H1 (cell line): ENCODE measurements around the gene PLA2G15. TPM values are rescaled to one million over a fixed set of nuclear protein-coding genes. Genes with fewer than 3 reads are reported as not detected.

Experiments used
- CTCF ChIA-PET: fragments of 300-600 bp; sonication (Branson Sonifier 250); formaldehyde crosslinking; loops from one replicate; lab custom pipeline; 2021; ENCODE audit not compliant: partially characterized antibody; lab: Charles Lee
- POLR2A ChIA-PET: fragments of 300-600 bp; sonication (Branson Sonifier 250); formaldehyde crosslinking; loops from one replicate; lab custom pipeline; 2021; ENCODE audit warnings: inconsistent platforms; ENCODE audit not compliant: partially characterized antibody; lab: Charles Lee
- DNase-seq, 2 experiments: peaks; one replicate each; pipeline versions ENCODE4 v3.0.0 to v3.0.0-alpha.2; 2010 to 2022; ENCODE audit warnings: low spot score in 2 of 2, low read depth in 1 of 2, mixed read lengths in 1 of 2
- FAIRE-seq: peaks from 2 replicates; lab custom pipeline; 2011; peaks lifted over from hg19 to GRCh38; lab: Jason Lieb, UNC
- H2AFZ ChIP-seq: 2 replicates; pipeline ENCODE4 v1.8.1; 2012; ENCODE audit warnings: low read length, inconsistent platforms
- H2AK5ac ChIP-seq: 2 replicates; pipeline ENCODE4 v1.6.1; 2013; ENCODE audit warnings: low read depth, low read length
- H2BK120ac ChIP-seq: replicated peaks from 2 replicates; pipeline ENCODE3; 2013; ENCODE audit warnings: low read depth, low read length, inconsistent platforms
- H2BK12ac ChIP-seq: 2 replicates; pipeline ENCODE4 v1.6.1; 2013; ENCODE audit warnings: low read depth, low read length
- H2BK15ac ChIP-seq: 2 replicates; pipeline ENCODE4 v1.6.1; 2013; ENCODE audit warnings: low read length
- H2BK20ac ChIP-seq: 2 replicates; pipeline ENCODE4 v1.6.1; 2013; ENCODE audit warnings: low read length
- H2BK5ac ChIP-seq: 2 replicates; pipeline ENCODE4 v1.6.1; 2013; ENCODE audit warnings: low read depth, low read length
- H3K14ac ChIP-seq: 2 replicates; pipeline ENCODE4 v1.6.1; 2013; ENCODE audit warnings: inconsistent platforms; ENCODE audit not compliant: insufficient read length
- H3K18ac ChIP-seq: 2 replicates; pipeline ENCODE4 v1.6.1; 2013; ENCODE audit warnings: low read length; ENCODE audit errors: extremely low read depth
- H3K23ac ChIP-seq: 2 replicates; pipeline ENCODE4 v1.6.1; 2013; ENCODE audit warnings: inconsistent platforms; ENCODE audit not compliant: insufficient read length
- H3K23me2 ChIP-seq: 2 replicates; pipeline ENCODE4 v1.6.1; 2013; ENCODE audit warnings: low read depth, low read length
- H3K27ac ChIP-seq: 2 replicates; pipeline ENCODE4 v1.6.1; 2011; ENCODE audit warnings: low read depth, low read length, inconsistent platforms
- H3K27me3 ChIP-seq, 4 experiments: replicated peaks in 1 of 4; 1 replicate in 1 of 4; 2 replicates in 3 of 4; pipeline versions ENCODE4 v1.6.1 to v1.8.1; 2011 to 2013; ENCODE audit warnings: low read length in 3 of 4, mild to moderate bottlenecking in 3 of 4, inconsistent platforms in 2 of 4, mixed read lengths in 2 of 4, moderate library complexity in 1 of 4; ENCODE audit not compliant: control insufficient read depth in 3 of 4, insufficient read depth in 3 of 4; ENCODE audit errors: extremely low read depth in 1 of 4
- H3K36me3 ChIP-seq, 4 experiments: 2 replicates each; pipeline versions ENCODE4 v1.6.1 to v1.8.1; 2011 to 2013; ENCODE audit warnings: mild to moderate bottlenecking in 4 of 4, low read length in 3 of 4, moderate library complexity in 2 of 4, control low read depth in 1 of 4, inconsistent platforms in 1 of 4; ENCODE audit not compliant: insufficient read depth in 4 of 4, control insufficient read depth in 2 of 4
- H3K4ac ChIP-seq: replicated peaks from 2 replicates; pipeline ENCODE3; 2013; ENCODE audit warnings: low read length, low read depth, mixed read lengths, inconsistent platforms; ENCODE audit not compliant: insufficient read length
- H3K4me1 ChIP-seq, 4 experiments: replicated peaks in 1 of 4; 1 replicate in 1 of 4; 2 replicates in 3 of 4; pipeline versions ENCODE4 v1.6.1 to v1.8.1; 2011 to 2013; ENCODE audit warnings: low read length in 3 of 4, inconsistent platforms in 2 of 4, mixed read lengths in 1 of 4; ENCODE audit not compliant: insufficient read depth in 4 of 4, control insufficient read depth in 3 of 4
- H3K4me2 ChIP-seq, 2 experiments: 2 replicates each; pipeline versions ENCODE4 v1.6.1 to v1.8.1; 2011 to 2013; ENCODE audit warnings: low read depth in 2 of 2, low read length in 2 of 2, control low read depth in 1 of 2, inconsistent platforms in 1 of 2, mild to moderate bottlenecking in 1 of 2; ENCODE audit not compliant: insufficient read depth in 1 of 2
- H3K4me3 ChIP-seq, 4 experiments: fragments of 200-600, 300-600 bp in 1 of 4; sonication (generic), shearing (Covaris generic), sonication (Bioruptor Twin) in 1 of 4; 2 replicates each; pipeline versions ENCODE4 v1.5.1 to v1.8.1; 2011 to 2016; ENCODE audit warnings: low read length in 4 of 4, low read depth in 3 of 4, control low read depth in 2 of 4, inconsistent platforms in 2 of 4, mild to moderate bottlenecking in 2 of 4, mixed read lengths in 1 of 4, moderate library complexity in 1 of 4; ENCODE audit not compliant: insufficient read depth in 2 of 4; ENCODE audit errors: extremely low read depth in 1 of 4
- H3K56ac ChIP-seq: replicated peaks from 2 replicates; pipeline ENCODE3; 2013; ENCODE audit warnings: low read depth, mild to moderate bottlenecking, mixed read lengths, low read length, inconsistent platforms; ENCODE audit not compliant: insufficient read length
- H3K79me1 ChIP-seq: 2 replicates; pipeline ENCODE4 v1.6.1; 2013; ENCODE audit warnings: low read depth, low read length, control low read depth
- H3K79me2 ChIP-seq, 2 experiments: 2 replicates each; pipeline versions ENCODE4 v1.6.1 to v1.8.1; 2012 to 2013; ENCODE audit warnings: low read length in 2 of 2, mild to moderate bottlenecking in 2 of 2, inconsistent platforms in 1 of 2; ENCODE audit not compliant: insufficient read depth in 2 of 2, control insufficient read depth in 1 of 2
- H3K9ac ChIP-seq, 4 experiments: replicated peaks in 1 of 4; 1 replicate in 1 of 4; 2 replicates in 3 of 4; pipeline versions ENCODE4 v1.6.1 to v1.8.1; 2011 to 2013; ENCODE audit warnings: low read depth in 3 of 4, low read length in 3 of 4, control low read depth in 2 of 4, mild to moderate bottlenecking in 2 of 4, moderate library complexity in 2 of 4, inconsistent platforms in 1 of 4; ENCODE audit errors: extremely low read depth in 1 of 4
- H3K9me3 ChIP-seq, 2 experiments: 2 replicates each; pipeline versions ENCODE4 v1.6.1 to v1.8.1; 2012 to 2013; ENCODE audit warnings: mild to moderate bottlenecking in 2 of 2, moderate library complexity in 2 of 2, control low read depth in 1 of 2, inconsistent platforms in 1 of 2, low read depth in 1 of 2, low read length in 1 of 2, mixed read lengths in 1 of 2; ENCODE audit not compliant: insufficient read depth in 2 of 2
- H4K20me1 ChIP-seq, 2 experiments: replicated peaks in 1 of 2; 2 replicates each; pipeline versions ENCODE3 to v1.8.1; 2011 to 2013; ENCODE audit warnings: inconsistent platforms in 2 of 2, low read length in 2 of 2, mild to moderate bottlenecking in 1 of 2; ENCODE audit not compliant: insufficient read depth in 2 of 2, control insufficient read depth in 1 of 2
- H4K5ac ChIP-seq: 2 replicates; pipeline ENCODE4 v1.6.1; 2013; ENCODE audit warnings: low read length, low read depth, mixed read lengths, inconsistent platforms; ENCODE audit not compliant: insufficient read length
- H4K8ac ChIP-seq: 2 replicates; pipeline ENCODE4 v1.8.0; 2013; ENCODE audit warnings: mild to moderate bottlenecking, moderate library complexity, low read length, inconsistent platforms; ENCODE audit not compliant: insufficient read depth; ENCODE audit errors: extremely low read depth
- H4K91ac ChIP-seq: replicated peaks from 2 replicates; pipeline ENCODE3; 2013; ENCODE audit warnings: low read length, mixed read lengths, inconsistent platforms; ENCODE audit not compliant: insufficient read length
- BACH1 ChIP-seq: IDR thresholded peaks from 2 replicates; pipeline ENCODE4 v1.6.1; 2012; ENCODE audit warnings: low read length, improper control_type of control experiment
- WGBS, 2 experiments: shearing (Covaris generic) in 1 of 2; methylation state at CpG; one replicate each; pipeline versions ENCODE4 v1.1.6 to v1.1.7; 2013 to 2015; ENCODE audit warnings: low lambda C conversion rate in 2 of 2, mixed read lengths in 2 of 2, inconsistent platforms in 1 of 2, low coverage in 1 of 2, missing lambda C conversion rate in 1 of 2; ENCODE audit not compliant: insufficient replicate concordance in 2 of 2, insufficient coverage in 1 of 2, insufficient read length in 1 of 2; ENCODE audit errors: extremely low coverage in 1 of 2, missing lambda C conversion rate in 1 of 2; 5-methylcytosine and 5-hydroxymethylcytosine counted together
- polyA plus RNA-seq, 7 experiments: library from polyadenylated mRNA; depleted of rRNA in 3 of 7; stranded (reverse) in 5 of 7; unstranded in 2 of 7; fragments of >200 nt in 5 of 7; fragments of 200-250 nt in 2 of 7; gene quantifications; 1 replicate in 5 of 7; 2 replicates in 1 of 7; 4 replicates in 1 of 7; pipeline versions ENCODE4 v1.2.1 to v1.2.3, GENCODE V29; 2011 to 2013; ENCODE audit warnings: missing spikeins in 2 of 7, mixed read lengths in 2 of 7
- total RNA-seq: library from RNA; stranded (reverse); fragmentation: NEBNext Ultra II Directional; extraction: Animal tissue kit (Norgen Biotek cat#: 25700); gene quantifications from 2 replicates; pipeline ENCODE4 v1.2.1, GENCODE V29; 2021

The PLA2G15 gene
- total and polyA plus RNA-seq, 2 of the 8 experiments (the other 6 are each of a cell fraction or from before 2014, with no cell fraction given), result 11.2 to 12.0 TPM

DNA sequence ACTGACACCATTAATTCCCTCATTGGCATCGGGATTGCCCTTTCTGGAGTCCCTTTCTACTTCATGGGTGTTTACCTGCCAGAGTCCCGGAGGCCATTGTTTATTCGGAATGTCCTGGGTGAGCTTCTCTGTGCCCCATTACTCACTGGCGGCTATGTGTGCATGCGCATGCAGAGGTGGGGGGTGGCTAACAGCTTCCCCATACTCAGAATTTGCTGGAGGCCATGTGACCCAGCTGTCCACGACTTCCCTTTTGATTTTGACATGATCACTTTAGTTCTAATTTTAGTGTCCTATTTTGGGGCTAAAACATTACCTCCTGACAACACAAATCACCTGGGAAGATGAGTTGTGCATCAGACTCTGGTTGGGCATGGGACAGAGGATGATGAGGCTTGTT, 51.5 kb downstream of the PLA2G15 start:
- Histone ChIP-seq H3K4me1 (no peaks in the 10 kb centered on the region), H3K23me2 (no peaks in the 10 kb centered on the region), H4K8ac (no peak overlapping the region), H4K91ac (no peak overlapping the region), H3K79me1 (no peaks in the 10 kb centered on the region), H3K18ac (no peak overlapping the region), H3K27me3 (no peaks in the 10 kb centered on the region), H3K36me3 (peaks cover 11 to 53% (median 36%) of the 10 kb centered on the region in 4 experiments), H2BK12ac (no peak overlapping the region), H4K20me1 (peaks cover 1 to 5% of the 10 kb centered on the region in 2 experiments), H3K27ac (no peak overlapping the region), H3K9ac (no peak overlapping the region), H2BK20ac (no peak overlapping the region), H3K23ac (no peak overlapping the region), H3K4me2 (no peak overlapping the region), H2BK5ac (no peak overlapping the region), H4K5ac (no peak overlapping the region), H3K56ac (no peak overlapping the region), H3K9me3 (no peaks in the 10 kb centered on the region), H2AFZ (no peak overlapping the region), H3K14ac (no peak overlapping the region), H2BK120ac (no peak overlapping the region), H3K79me2 (no peaks in the 10 kb centered on the region), H3K4ac (no peak overlapping the region), H2AK5ac (no peak overlapping the region), H2BK15ac (no peak overlapping the region), H3K4me3 (no peak overlapping the region)
- DNase-seq, result no peak
- TF ChIP-seq BACH1, result no peak
- ChIA-PET CTCF (interaction anchor here (0.6 to 20.4 kb wide), 7 partner anchors 8 to 72 kb away, joined by 3 to 233 read pairs (median 3); partner anchors contain the start of gene SLC7A6), POLR2A (interaction anchor here (0.8 to 1.8 kb wide), 6 partner anchors 9 to 68 kb away, joined by 3 to 10 read pairs (median 3); partner anchors contain the start of genes PRMT7 and SLC7A6OS)
- no peak for FAIRE-seq
- 85% methylated on average over 6 of the region's 6 CpGs; no CpG with 5 or more reads in 1 of the 2 experiments for WGBS, 2 experiments
